Muscle layer of colon (tissue), 2 donors: ENCODE results near the gene KRTAP19-1.

ENCODE experiments used
- H3K27ac ChIP-seq: one replicate; pipeline ENCODE4 v1.7.0; 2013; ENCODE audit warnings: low read depth, mild to moderate bottlenecking, low read length, moderate library complexity
- H3K27me3 ChIP-seq, 2 donors: one replicate each; pipeline ENCODE4 v1.7.0; 2013; ENCODE audit warnings: low read length in 2 of 2, mild to moderate bottlenecking in 2 of 2; ENCODE audit not compliant: insufficient read depth in 2 of 2, control insufficient read depth in 1 of 2
- H3K36me3 ChIP-seq: one replicate; pipeline ENCODE4 v1.7.0; 2013; ENCODE audit warnings: mild to moderate bottlenecking, low read length; ENCODE audit not compliant: insufficient read depth
- H3K4me1 ChIP-seq: one replicate; pipeline ENCODE4 v1.7.0; 2013; ENCODE audit warnings: mild to moderate bottlenecking, low read length; ENCODE audit not compliant: insufficient read depth
- H3K4me3 ChIP-seq, 2 donors: one replicate each; pipeline ENCODE4 v1.7.0; 2013; ENCODE audit warnings: low read length in 2 of 2, low read depth in 1 of 2, mild to moderate bottlenecking in 1 of 2, moderate library complexity in 1 of 2
- H3K9ac ChIP-seq: one replicate; pipeline ENCODE4 v1.7.0; 2013; ENCODE audit warnings: low read length
- H3K9me3 ChIP-seq: one replicate; pipeline ENCODE4 v1.7.0; 2013; ENCODE audit warnings: mild to moderate bottlenecking, low read length
- donor health status: abdominal sarcoma.
- donor health status: Adenocarcinoma of cecum.

KRTAP19-1 gene

DNA sequence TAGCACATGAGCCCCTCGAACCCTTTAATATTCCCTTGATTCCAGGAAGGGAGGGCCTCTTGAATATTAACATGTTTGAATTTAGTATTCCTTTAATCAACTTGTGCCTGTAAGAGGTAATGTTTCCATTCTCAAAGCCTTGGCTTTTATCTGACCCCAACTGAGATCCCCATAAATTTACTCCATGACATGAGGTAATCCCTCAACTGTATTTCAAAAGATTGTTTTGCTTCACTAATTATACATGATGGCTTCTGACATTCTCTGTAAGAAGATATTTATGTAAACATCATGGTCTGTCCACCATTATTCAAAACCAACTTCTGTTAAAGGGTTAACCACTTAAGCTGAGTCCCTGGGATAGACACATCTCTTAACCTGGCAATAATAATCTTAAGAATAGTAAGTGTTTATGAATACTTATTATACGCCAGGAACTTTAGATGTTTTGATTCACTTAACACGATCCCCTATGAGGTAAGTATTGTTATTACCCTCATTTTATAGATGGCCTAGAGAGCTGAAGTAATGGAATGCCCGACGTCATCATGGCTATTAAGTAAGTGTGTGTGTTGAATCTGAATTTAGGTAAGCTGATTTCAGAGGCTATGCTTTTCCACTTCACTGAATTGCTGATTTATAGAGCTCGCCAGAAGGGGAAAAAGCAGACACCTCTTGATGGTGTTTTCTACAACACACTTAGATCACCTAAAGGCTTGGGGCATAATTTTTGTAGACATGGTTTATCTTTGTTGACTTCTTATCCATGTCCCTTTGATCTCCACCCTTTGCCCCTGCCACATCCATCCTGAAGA is 11.1 kb downstream of the KRTAP19-1 start:
- H3K9ac ChIP-seq, result no peak overlapping the region
- H3K4me1 ChIP-seq, result no peaks in the 10 kb centered on the region
- no peaks in the 10 kb centered on the region for H3K27me3 ChIP-seq
- no peaks in the 10 kb centered on the region for H3K36me3 ChIP-seq
- no peaks in the 10 kb centered on the region for H3K9me3 ChIP-seq
- no peak overlapping the region for H3K27ac ChIP-seq
- H3K4me3 ChIP-seq, result no peak overlapping the region

DNA sequence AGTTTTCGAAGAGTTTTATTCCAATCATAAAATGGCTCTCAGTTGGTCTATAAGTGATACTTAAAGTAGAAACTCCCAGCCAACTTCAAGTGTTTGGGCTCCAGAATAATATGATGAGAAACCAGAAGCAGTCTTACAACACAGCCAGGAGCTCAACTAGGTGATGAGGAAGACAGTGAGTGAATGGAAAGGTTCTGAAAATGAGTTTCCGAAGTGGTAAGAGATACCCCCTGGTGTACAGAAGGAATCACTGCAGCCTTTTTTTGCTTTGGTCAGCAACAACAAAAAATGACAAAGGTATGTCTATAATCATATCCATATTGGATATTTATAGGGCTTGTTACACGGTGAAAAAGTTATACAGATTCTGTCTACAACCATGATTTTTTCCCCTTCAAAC is 16.5 kb downstream of the KRTAP19-1 start:
- H3K4me1 ChIP-seq, result no peaks in the 10 kb centered on the region
- H3K9me3 ChIP-seq, result no peaks in the 10 kb centered on the region
- no peaks in the 10 kb centered on the region for H3K27me3 ChIP-seq

DNA sequence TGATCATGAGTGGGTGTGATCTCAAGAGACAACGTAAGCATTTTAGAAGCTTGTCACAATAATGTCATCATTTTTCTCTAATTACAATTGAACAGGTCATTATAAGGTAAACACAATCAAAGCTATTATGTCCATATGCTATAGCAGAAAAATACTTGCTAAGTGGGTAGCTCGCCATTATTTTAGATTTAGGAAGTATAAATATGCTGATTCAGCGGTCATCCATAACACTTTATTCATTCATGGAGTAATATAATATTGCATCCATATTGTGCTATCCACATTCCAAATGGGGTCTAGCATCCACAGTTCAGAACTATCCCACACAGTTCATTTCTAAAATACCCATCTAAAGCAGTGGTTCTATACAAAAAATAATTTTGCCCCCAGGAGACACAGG is 31.7 kb downstream of the KRTAP19-1 start:
- H3K27me3 ChIP-seq, result no peaks in the 10 kb centered on the region
- no peak overlapping the region for H3K9ac ChIP-seq
- no peaks in the 10 kb centered on the region for H3K4me1 ChIP-seq
- H3K27ac ChIP-seq, result no peak overlapping the region
- no peak overlapping the region for H3K4me3 ChIP-seq
- no peaks in the 10 kb centered on the region for H3K36me3 ChIP-seq
- no peaks in the 10 kb centered on the region for H3K9me3 ChIP-seq

More for the DNA sequence above, 16.5 kb downstream of the KRTAP19-1 start:
- no peak overlapping the region for H3K9ac ChIP-seq
- no peak overlapping the region for H3K27ac ChIP-seq
- no peaks in the 10 kb centered on the region for H3K36me3 ChIP-seq
- no peak overlapping the region for H3K4me3 ChIP-seq

DNA sequence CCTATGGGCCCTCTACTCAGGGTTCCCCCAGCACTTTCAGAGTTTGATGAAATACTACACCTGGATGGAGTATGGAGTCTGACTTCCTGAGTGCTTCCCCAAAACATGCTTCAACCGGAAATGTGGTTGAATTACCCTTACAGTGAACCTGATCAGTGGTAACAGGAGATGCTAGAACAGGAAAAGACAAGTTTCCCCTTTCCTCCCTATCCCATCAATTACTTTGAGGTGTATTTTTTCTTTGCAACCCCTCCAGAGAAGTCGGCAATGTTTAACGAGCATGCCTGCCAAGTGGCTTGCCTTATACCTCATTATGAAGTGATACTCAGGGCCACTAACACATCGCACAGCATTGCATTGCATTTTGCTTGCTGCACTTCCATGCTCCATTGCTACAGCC is 33.1 kb downstream of the KRTAP19-1 start:
- Histone ChIP-seq H3K9me3 (no peaks in the 10 kb centered on the region), H3K9ac (no peak overlapping the region), H3K4me1 (no peaks in the 10 kb centered on the region), H3K4me3 (no peak overlapping the region), H3K27me3 (no peaks in the 10 kb centered on the region), H3K27ac (no peak overlapping the region), H3K36me3 (no peaks in the 10 kb centered on the region)

DNA sequence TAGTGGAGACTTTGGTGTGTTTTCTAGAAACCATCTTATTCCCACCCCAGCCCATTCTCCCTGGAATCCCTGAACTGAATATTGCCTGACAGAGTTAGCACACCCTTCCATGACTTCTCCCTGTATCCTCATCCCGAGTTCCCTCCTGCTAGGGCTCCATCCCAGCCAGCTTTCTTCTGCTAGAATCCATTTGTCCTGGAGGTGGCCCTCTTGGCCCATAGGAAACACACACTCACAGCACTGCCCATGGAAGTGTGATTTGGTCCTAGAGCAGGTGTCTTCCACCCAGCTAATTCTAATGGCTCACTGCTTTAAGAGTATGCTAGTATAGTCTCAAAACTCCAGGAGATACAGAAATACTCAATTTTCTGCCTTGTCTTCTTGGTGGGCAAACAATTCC is 36.0 kb downstream of the KRTAP19-1 start:
- Histone ChIP-seq H3K36me3 (no peaks in the 10 kb centered on the region), H3K4me3 (no peak overlapping the region), H3K9ac (no peak overlapping the region), H3K4me1 (no peaks in the 10 kb centered on the region), H3K9me3 (no peaks in the 10 kb centered on the region), H3K27ac (no peak overlapping the region), H3K27me3 (no peaks in the 10 kb centered on the region)

DNA sequence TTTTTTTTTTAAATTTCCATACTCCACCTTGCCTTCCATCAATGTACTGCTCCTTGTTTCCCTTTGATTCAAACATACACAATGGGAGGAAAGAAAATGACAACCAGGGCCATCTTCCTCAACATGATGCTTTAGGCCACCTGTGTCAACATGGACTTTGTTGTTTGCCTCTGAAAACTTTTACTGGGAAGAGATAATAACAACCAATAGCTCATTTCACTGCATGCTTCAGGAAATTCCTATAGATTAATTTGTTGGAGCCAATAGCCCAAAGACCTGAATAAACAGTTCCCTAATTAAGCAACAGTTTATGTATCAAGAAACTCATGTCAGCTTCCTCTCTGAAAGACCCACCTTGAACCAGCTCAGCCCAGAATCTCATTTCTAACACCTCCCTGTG is 36.9 kb downstream of the KRTAP19-1 start:
- Histone ChIP-seq H3K4me1 (no peaks in the 10 kb centered on the region), H3K4me3 (no peak overlapping the region), H3K27me3 (no peaks in the 10 kb centered on the region), H3K9ac (no peak overlapping the region), H3K9me3 (no peaks in the 10 kb centered on the region), H3K27ac (no peak overlapping the region), H3K36me3 (no peaks in the 10 kb centered on the region)

GRCh38 chr21:30439975-30440374 is 40.2 kb downstream of the KRTAP19-1 start, which contains the start of gene KRTAP15-1:
Gene KRTAP15-1 (plus strand): TSS chr21:30440275. CDS start chr21:30440328, 53 bp downstream.
- H3K9ac ChIP-seq, result no peak within 1 kb of the TSS
- H3K4me1 ChIP-seq, result no peaks in the 10 kb centered on the region
- no peaks in the 10 kb centered on the region for H3K27me3 ChIP-seq
- no peaks in the 10 kb centered on the region for H3K36me3 ChIP-seq
- H3K4me3 ChIP-seq, result no peak within 1 kb of the TSS
- no peak within 1 kb of the TSS for H3K27ac ChIP-seq
- no peaks in the 10 kb centered on the region for H3K9me3 ChIP-seq

DNA sequence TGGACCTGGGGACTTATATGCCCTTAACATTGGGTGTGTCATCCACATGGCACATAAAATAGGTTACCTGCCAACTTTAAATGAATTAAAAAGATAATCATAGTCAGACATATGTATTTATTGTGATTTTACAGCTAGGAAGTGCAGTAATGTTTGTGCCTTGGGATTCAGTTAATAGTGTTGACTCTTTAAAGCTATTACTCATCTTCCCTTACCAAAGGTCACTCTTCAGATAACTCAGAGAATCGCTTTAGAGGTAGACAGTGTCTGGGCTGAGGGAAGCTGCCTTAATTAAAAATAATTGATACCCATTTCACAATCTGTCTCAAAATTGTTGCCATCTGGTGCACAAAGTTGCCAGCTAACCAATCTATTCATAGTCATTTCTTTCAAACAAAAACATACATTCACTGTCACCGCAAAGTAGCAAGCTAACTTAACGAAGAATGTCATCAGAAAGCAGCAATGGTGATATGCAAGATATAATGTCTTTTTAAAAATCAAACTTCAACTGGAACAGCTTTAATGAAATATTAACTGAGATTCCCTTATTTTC is 43.1 kb downstream of the KRTAP19-1 start:
- Histone ChIP-seq H3K9ac (no peak overlapping the region), H3K27ac (no peak overlapping the region), H3K4me1 (no peaks in the 10 kb centered on the region), H3K4me3 (no peak overlapping the region), H3K27me3 (no peaks in the 10 kb centered on the region), H3K36me3 (no peaks in the 10 kb centered on the region), H3K9me3 (no peaks in the 10 kb centered on the region)

DNA sequence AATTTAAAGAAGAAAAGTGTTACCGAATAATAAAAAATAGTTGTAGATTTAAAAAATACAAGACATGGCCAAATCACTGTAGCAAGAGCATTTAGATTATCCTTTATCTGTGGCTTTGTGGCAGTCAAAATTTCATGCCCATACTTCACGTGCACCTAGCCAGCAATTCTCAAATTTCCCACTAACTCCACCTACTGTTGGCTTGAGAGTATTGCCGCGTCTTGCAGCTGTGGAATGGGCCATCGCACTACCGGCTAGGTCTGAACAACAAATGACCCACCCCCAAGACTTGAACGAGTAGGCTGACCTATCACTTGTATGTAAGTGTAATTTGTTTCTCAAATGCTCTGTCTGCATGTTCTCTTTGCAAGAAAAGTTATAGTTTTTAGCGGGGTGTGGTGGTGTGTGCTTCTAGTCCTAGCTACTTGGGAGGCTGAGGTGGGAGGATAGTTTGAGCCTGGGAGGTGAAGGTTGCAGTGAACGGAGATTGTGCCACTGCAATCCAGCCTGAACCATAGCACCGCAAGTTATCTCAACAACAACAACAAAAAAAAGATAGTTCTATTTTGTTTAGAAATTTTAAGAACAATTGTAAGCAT is 46.0 kb downstream of the KRTAP19-1 start:
- Histone ChIP-seq H3K9ac (no peak overlapping the region), H3K27me3 (no peaks in the 10 kb centered on the region), H3K27ac (no peak overlapping the region), H3K4me1 (no peaks in the 10 kb centered on the region), H3K4me3 (no peak overlapping the region), H3K9me3 (no peaks in the 10 kb centered on the region), H3K36me3 (no peaks in the 10 kb centered on the region)

GRCh38 chr21:30430170-30430655 is 50.0 kb downstream of the KRTAP19-1 start, which contains the start of gene KRTAP13-4:
Gene KRTAP13-4 (plus strand): TSS chr21:30430220. CDS start chr21:30430276, 56 bp downstream.
- H3K9me3 ChIP-seq, result no peaks in the 10 kb centered on the region
- no peaks in the 10 kb centered on the region for H3K27me3 ChIP-seq
- no peak within 1 kb of the TSS for H3K9ac ChIP-seq
- no peaks in the 10 kb centered on the region for H3K36me3 ChIP-seq
- H3K4me3 ChIP-seq, result no peak within 1 kb of the TSS
- no peak within 1 kb of the TSS for H3K27ac ChIP-seq
- H3K4me1 ChIP-seq, result no peaks in the 10 kb centered on the region
